HG03066 (cell line): ENCODE results near the gene ZNF423.
A peak's percentile ranks its signal among the peaks of the same experiment; 100 is the strongest.

ENCODE experiments used
- ATAC-seq: cut with Tn5 transposase; IDR thresholded peaks from one replicate; pipeline ENCODE4 v1.9.1; 2021; ENCODE audit warnings: low read depth; ENCODE audit not compliant: unreplicated experiment

ZNF423 gene

GRCh38 chr16:49617710-49618330, 238.1 kb downstream of the ZNF423 start:
- no peak for ATAC-seq

GRCh38 chr16:49617016-49617629, 238.8 kb downstream of the ZNF423 start:
- ATAC-seq: no peak

- ATAC-seq: no peak
These were observed 240.3 kb downstream of the ZNF423 start for GRCh38 chr16:49615576-49615975.

- ATAC-seq: no peak
These were observed 244.9 kb downstream of the ZNF423 start for GRCh38 chr16:49610983-49611382.

GRCh38 chr16:49608779-49609178, 247.1 kb downstream of the ZNF423 start:
- no peak for ATAC-seq

- no peak for ATAC-seq
These were observed 247.8 kb downstream of the ZNF423 start for GRCh38 chr16:49608098-49608497.

- no peak for ATAC-seq
These were observed 250.2 kb downstream of the ZNF423 start for GRCh38 chr16:49605536-49606254.

GRCh38 chr16:49604602-49605001, 251.3 kb downstream of the ZNF423 start:
- ATAC-seq: no peak

- ATAC-seq: no peak
These were observed 252.0 kb downstream of the ZNF423 start for GRCh38 chr16:49603956-49604355.

- ATAC-seq: no peak
These were observed 253.0 kb downstream of the ZNF423 start for GRCh38 chr16:49602976-49603310.

- ATAC-seq: no peak
These were observed 253.5 kb downstream of the ZNF423 start for GRCh38 chr16:49602201-49602975.

- no peak for ATAC-seq
These were observed 254.3 kb downstream of the ZNF423 start for GRCh38 chr16:49601576-49601975.

- ATAC-seq: no peak
These were observed 254.9 kb downstream of the ZNF423 start for GRCh38 chr16:49600976-49601375.

- ATAC-seq: no peak
These were observed 255.4 kb downstream of the ZNF423 start for GRCh38 chr16:49600536-49600935.

GRCh38 chr16:49599704-49600103, 256.2 kb downstream of the ZNF423 start:
- ATAC-seq: no peak

- ATAC-seq: no peak
These were observed 256.6 kb downstream of the ZNF423 start for GRCh38 chr16:49599281-49599680.

GRCh38 chr16:49598383-49599170, 257.3 kb downstream of the ZNF423 start:
- peak; percentile 72 for ATAC-seq

- no peak for ATAC-seq
These were observed 258.1 kb downstream of the ZNF423 start for GRCh38 chr16:49597796-49598195.

GRCh38 chr16:49596648-49597291, 259.1 kb downstream of the ZNF423 start:
- no peak for ATAC-seq

- no peak for ATAC-seq
These were observed 259.8 kb downstream of the ZNF423 start for GRCh38 chr16:49596068-49596467.
